PC-9 (cell line): ENCODE measurements around the gene FAM177B. TPM values are rescaled to one million over a fixed set of nuclear protein-coding genes. Genes with fewer than 3 reads are reported as not detected.

Source experiments
- BruUV-seq: library from RNA; stranded (reverse); fragments of 400-500 nt; replicated peaks from 2 replicates; lab custom pipeline; 2021; lab: Mats Ljungman, UMichigan
- CTCF ChIA-PET: fragments of 300-600 bp; sonication (Branson Sonifier 250); formaldehyde crosslinking; loops from one replicate; lab custom pipeline; 2022; ENCODE audit warnings: antibody characterized with exemption; lab: Charles Lee
- POLR2A ChIA-PET: fragments of 300-600 bp; sonication (Branson Sonifier 250); formaldehyde crosslinking; loops from one replicate; lab custom pipeline; 2022; ENCODE audit warnings: antibody characterized with exemption; ENCODE audit not compliant: unreplicated experiment; lab: Charles Lee
- DNase-seq, 2 experiments: peaks; one replicate each; pipeline versions ENCODE4 v3.0.0 to v3.0.0-alpha.2; 2015 to 2022; ENCODE audit warnings: mixed read lengths in 1 of 2
- H2AFZ ChIP-seq: fragments of 200-600 bp; sonication (generic); 2 replicates; pipeline ENCODE4 v1.8.1; 2017; ENCODE audit warnings: antibody characterized with exemption
- H3F3A ChIP-seq: fragments of 200-600 bp; sonication (generic); 2 replicates; pipeline ENCODE4 v1.8.1; 2017; ENCODE audit warnings: antibody characterized with exemption, mild to moderate bottlenecking, low read depth; ENCODE audit not compliant: insufficient read depth
- H3K27ac ChIP-seq: fragments of 200-600 bp; sonication (generic); 2 replicates; pipeline ENCODE4 v1.6.1; 2016; ENCODE audit warnings: mixed run types
- H3K27me3 ChIP-seq: fragments of 200-600 bp; sonication (generic); 2 replicates; pipeline ENCODE4 v1.6.1; 2016; ENCODE audit warnings: low read depth, mixed run types; ENCODE audit not compliant: insufficient read depth
- H3K36me3 ChIP-seq: fragments of 200-600 bp; sonication (generic); 2 replicates; pipeline ENCODE4 v1.6.1; 2016; ENCODE audit warnings: low read depth, mixed run types
- H3K4me1 ChIP-seq: fragments of 200-600 bp; sonication (generic); replicated peaks from 2 replicates; pipeline ENCODE4 v1.6.1; 2016; ENCODE audit warnings: mixed run types; ENCODE audit not compliant: insufficient read depth
- H3K4me2 ChIP-seq: fragments of 200-600 bp; sonication (generic); 2 replicates; pipeline ENCODE4 v1.6.1; 2017; ENCODE audit warnings: mixed run types
- H3K4me3 ChIP-seq: fragments of 200-600 bp; sonication (generic); 2 replicates; pipeline ENCODE4 v1.6.1; 2016; ENCODE audit warnings: mixed run types
- H3K79me2 ChIP-seq: fragments of 200-600 bp; sonication (generic); 2 replicates; pipeline ENCODE4 v1.6.1; 2017; ENCODE audit warnings: low read depth, mixed run types
- H3K9me2 ChIP-seq: fragments of 200-600 bp; sonication (generic); 2 replicates; pipeline ENCODE4 v1.8.1; 2017; ENCODE audit warnings: mild to moderate bottlenecking; ENCODE audit not compliant: insufficient read depth
- H3K9me3 ChIP-seq: fragments of 200-600 bp; sonication (generic); 2 replicates; pipeline ENCODE4 v1.8.1; 2016; ENCODE audit warnings: low read depth; ENCODE audit not compliant: insufficient read depth
- H4K20me1 ChIP-seq: fragments of 200-600 bp; sonication (generic); 2 replicates; pipeline ENCODE4 v1.8.1; 2017; ENCODE audit not compliant: insufficient read depth
- CTCF ChIP-seq: fragments of 200-600 bp; sonication (generic); conservative IDR thresholded peaks from 2 replicates; pipeline ENCODE4 v1.6.1; 2017; ENCODE audit warnings: mixed run types, antibody characterized with exemption, mild to moderate bottlenecking, moderate library complexity
- EZH2 ChIP-seq: fragments of 200-600 bp; sonication (generic); IDR thresholded peaks from 2 replicates; pipeline ENCODE4 v1.8.0; 2017; ENCODE audit warnings: antibody characterized with exemption, low read depth
- intact Hi-C: fragments of 100-400 bp; cut with micrococcal nuclease; formaldehyde crosslinking; loops from one replicate; pipeline ENCODE4 v1.10.0; 2022; ENCODE audit not compliant: unreplicated experiment
- total RNA-seq: library from RNA; stranded (reverse); gene quantifications from 2 replicates; pipeline ENCODE4 v1.2.3, GENCODE V29; 2021

Gene FAM177B
- total RNA-seq, 1 experiment from 2014 or later = not detected

DNA sequence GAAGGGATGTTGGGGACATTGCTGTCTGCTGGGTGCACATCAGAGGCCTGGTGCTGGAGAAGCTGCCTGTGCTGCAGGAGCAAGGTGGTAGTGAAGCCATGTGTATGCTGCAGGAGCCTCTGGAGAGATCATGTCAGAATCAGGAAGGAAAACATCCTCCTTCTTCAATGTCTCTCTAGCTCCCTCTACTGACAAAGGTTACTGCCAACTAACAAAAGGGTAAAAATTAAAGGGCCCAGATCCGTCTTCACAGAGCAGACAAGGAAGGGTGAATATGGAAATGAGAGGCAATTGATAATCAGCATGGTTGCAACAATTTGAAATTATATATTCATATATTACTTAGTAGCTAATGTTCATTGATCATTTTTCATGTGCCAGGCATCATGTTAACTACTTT lies 32.2 kb downstream of the FAM177B start:
- TF ChIP-seq CTCF (peak; percentile 43), EZH2 (no peak)
- H3K79me2 ChIP-seq = no peaks in the 10 kb centered on the region
- no peaks in the 10 kb centered on the region for H3K9me2 ChIP-seq
- intact Hi-C loops = no loop called here
- DNase-seq = no peak
- H3K27ac ChIP-seq = no peak overlapping the region
- no peaks in the 10 kb centered on the region for H4K20me1 ChIP-seq
- POLR2A ChIA-PET = no interaction called here
- BruUV-seq = no TSS peak
- no peak overlapping the region for H3K4me3 ChIP-seq
- no peak overlapping the region for H3K4me2 ChIP-seq
- 0 out of 2 replicates have a peak, but pooled peaks cover 4% of the 10 kb centered on the region for H3K9me3 ChIP-seq
- no peaks in the 10 kb centered on the region for H3F3A ChIP-seq
- no peaks in the 10 kb centered on the region for H3K36me3 ChIP-seq
- no peak overlapping the region for H2AFZ ChIP-seq
- H3K4me1 ChIP-seq = no peaks in the 10 kb centered on the region
- CTCF ChIA-PET = no interaction called here
- H3K27me3 ChIP-seq = peaks cover 39% of the 10 kb centered on the region

GRCh38 chr1:222769971-222770620 lies 33.1 kb downstream of the FAM177B start:
- Histone ChIP-seq H3K27ac (no peak overlapping the region), H2AFZ (no peak overlapping the region), H3K9me2 (no peaks in the 10 kb centered on the region), H3K27me3 (peaks cover 45% of the 10 kb centered on the region), H4K20me1 (no peaks in the 10 kb centered on the region), H3K36me3 (no peaks in the 10 kb centered on the region), H3K4me3 (no peak overlapping the region), H3K79me2 (no peaks in the 10 kb centered on the region), H3K9me3 (0 out of 2 replicates have a peak, but pooled peaks cover 4% of the 10 kb centered on the region), H3F3A (no peaks in the 10 kb centered on the region), H3K4me1 (no peaks in the 10 kb centered on the region), H3K4me2 (no peak overlapping the region)
- intact Hi-C loops = no loop called here
- ChIA-PET POLR2A (no interaction called here), CTCF (no interaction called here)
- DNase-seq = no peak
- TF ChIP-seq CTCF (no peak), EZH2 (no peak)
- no TSS peak for BruUV-seq

DNA sequence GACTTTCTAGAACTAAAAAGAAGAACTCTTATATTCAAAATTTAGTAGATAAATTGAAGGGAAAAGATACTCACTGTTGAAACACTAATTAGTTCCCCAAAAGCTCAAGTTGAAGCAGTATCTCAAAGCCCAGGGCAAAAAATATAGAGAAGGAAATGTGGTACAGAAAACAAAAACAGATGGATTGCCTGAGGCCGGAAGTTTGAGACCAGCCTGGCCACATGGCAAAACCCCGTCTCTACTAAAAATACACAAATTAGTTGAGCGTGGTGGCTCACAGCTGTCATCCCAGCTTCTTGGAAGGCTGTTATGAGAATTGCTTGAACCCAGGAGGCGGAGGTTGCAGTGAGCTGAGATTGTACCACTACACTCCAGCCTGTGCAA lies 36.0 kb downstream of the FAM177B start:
- Histone ChIP-seq H3F3A (peaks cover 5% of the 10 kb centered on the region; the same call in 1 of the 2 replicates), H3K9me3 (0 out of 2 replicates have a peak, but pooled peaks cover 4% of the 10 kb centered on the region), H3K36me3 (no peaks in the 10 kb centered on the region), H3K4me1 (no peaks in the 10 kb centered on the region), H3K27ac (no peak overlapping the region), H2AFZ (no peak overlapping the region), H4K20me1 (no peaks in the 10 kb centered on the region), H3K9me2 (no peaks in the 10 kb centered on the region), H3K4me3 (no peak overlapping the region), H3K27me3 (peaks cover 44% of the 10 kb centered on the region), H3K79me2 (no peaks in the 10 kb centered on the region), H3K4me2 (no peak overlapping the region)
- intact Hi-C loops = no loop called here
- ChIA-PET POLR2A (no interaction called here), CTCF (no interaction called here)
- TF ChIP-seq EZH2 (no peak), CTCF (no peak)
- DNase-seq = no peak
- BruUV-seq = no TSS peak
